ENCODE data around the gene RBM20.
A peak's percentile ranks its signal among the peaks of the same experiment; 100 is the strongest.

The RBM20 gene

GRCh38 chr10:110818311-110819256, 174.4 kb downstream of the RBM20 start:
- DNase-seq, result no peak

- DNase-seq, result peak; percentile 30
Measured at GRCh38 chr10:110820321-110820814, 176.2 kb downstream of the RBM20 start.

GRCh38 chr10:110821508-110821907, 177.4 kb downstream of the RBM20 start:
- no peak for DNase-seq

- DNase-seq, result no peak
Measured at GRCh38 chr10:110822035-110822711, 178.0 kb downstream of the RBM20 start.

- DNase-seq, result no peak
Measured at GRCh38 chr10:110822712-110823311, 178.7 kb downstream of the RBM20 start.

- no peak for DNase-seq
Measured at GRCh38 chr10:110824152-110824441, 180.0 kb downstream of the RBM20 start.

- DNase-seq, result no peak
Measured at GRCh38 chr10:110824660-110825059, 180.5 kb downstream of the RBM20 start.

GRCh38 chr10:110825508-110825907, 181.4 kb downstream of the RBM20 start:
- no peak for DNase-seq

- DNase-seq, result peak; percentile 78
Measured at GRCh38 chr10:110827410-110827809, 183.3 kb downstream of the RBM20 start.

GRCh38 chr10:110827875-110828274, 183.7 kb downstream of the RBM20 start:
- DNase-seq, result no peak

- DNase-seq, result no peak
Measured at GRCh38 chr10:110828525-110828924, 184.4 kb downstream of the RBM20 start.

- no peak for DNase-seq
Measured at GRCh38 chr10:110829721-110830410, 185.7 kb downstream of the RBM20 start.

GRCh38 chr10:110833234-110833940, 189.3 kb downstream of the RBM20 start:
- no peak for DNase-seq

- no peak for DNase-seq
Measured at GRCh38 chr10:110833941-110834628, 189.9 kb downstream of the RBM20 start.

GRCh38 chr10:110834629-110835301, 190.6 kb downstream of the RBM20 start:
- DNase-seq, result no peak

- no peak for DNase-seq
Measured at GRCh38 chr10:110835841-110836240, 191.7 kb downstream of the RBM20 start.

GRCh38 chr10:110836706-110837105, 192.6 kb downstream of the RBM20 start:
- DNase-seq, result no peak

- no peak for DNase-seq
Measured at GRCh38 chr10:110837418-110838171, 193.5 kb downstream of the RBM20 start.

- DNase-seq, result no peak
Measured at GRCh38 chr10:110840225-110840922, 196.2 kb downstream of the RBM20 start.
